HG02938 (cell line): Measurements from ENCODE around the gene DRAM2.
A peak's percentile ranks its signal among the peaks of the same experiment; 100 is the strongest.

Experiments
- ATAC-seq: cut with Tn5 transposase; IDR thresholded peaks from one replicate; pipeline ENCODE4 v1.9.1; 2021; ENCODE audit warnings: mild to moderate bottlenecking, moderate library complexity; ENCODE audit not compliant: unreplicated experiment

The DRAM2 gene

GRCh38 chr1:111139956-111140679 is at the start of gene DRAM2, which contains the start of gene CEPT1:
Gene DRAM2 (minus strand): TSS chr1:111140093. CDS start chr1:111131554, 8,539 bp downstream.
Gene CEPT1 (plus strand): TSS chr1:111140223. CDS start chr1:111147715, 7,492 bp downstream.
- ATAC-seq: peak; percentile 62

DNA sequence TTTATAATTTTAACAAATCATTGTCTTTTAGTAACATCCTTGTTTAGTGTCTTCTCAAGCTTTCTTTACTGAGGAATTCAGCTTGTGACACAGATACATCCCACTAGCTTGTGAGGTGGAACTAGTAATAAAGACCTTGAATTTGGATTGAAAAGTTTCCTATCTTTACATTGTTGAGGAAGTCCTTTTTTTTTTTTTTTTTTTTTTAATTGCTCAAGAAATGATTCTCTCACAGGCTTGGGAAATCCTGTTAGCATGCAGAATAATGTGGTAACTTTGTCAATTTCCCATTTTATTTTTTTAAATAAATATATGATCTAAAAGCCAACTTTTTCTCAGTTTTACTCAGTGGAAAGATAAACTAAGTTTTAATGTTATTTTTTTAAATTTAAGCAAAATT is 44.8 kb upstream of the DRAM2 start:
- ATAC-seq: no peak

DNA sequence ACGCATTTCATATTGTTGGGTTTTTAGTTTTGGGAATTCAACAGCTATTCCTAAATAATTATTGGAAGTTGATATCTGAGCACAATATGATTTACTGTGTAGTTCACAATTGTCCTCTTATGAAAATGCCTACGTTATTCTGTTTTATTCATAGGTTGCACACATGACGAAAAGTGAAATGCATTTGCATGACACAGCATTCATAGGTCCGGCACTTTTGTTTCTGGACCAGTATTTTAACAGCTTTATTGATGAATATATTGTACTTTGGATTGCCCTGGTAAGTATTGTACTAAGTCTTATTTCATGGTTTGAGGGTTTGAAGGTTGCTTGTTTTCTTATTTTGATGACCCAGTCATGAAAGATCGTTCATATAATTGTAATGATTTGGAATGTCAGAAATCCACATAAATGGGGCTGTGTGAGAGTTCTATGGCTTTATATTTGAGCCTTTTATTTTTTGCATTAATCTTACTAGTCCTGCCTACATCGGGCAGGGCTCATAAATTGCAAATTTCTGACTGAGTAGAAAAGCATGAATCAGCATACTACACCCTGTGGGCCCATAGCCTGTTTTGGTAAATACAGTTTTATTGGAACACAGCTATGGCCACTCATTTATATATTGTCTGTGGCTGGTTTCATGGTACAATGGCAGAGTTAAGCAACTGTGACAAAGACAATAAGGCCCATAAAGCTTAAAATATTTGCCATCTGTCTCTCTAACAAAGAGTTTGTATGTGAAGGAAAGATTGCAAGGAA is 43.6 kb upstream of the DRAM2 start:
- ATAC-seq: no peak

- ATAC-seq: no peak
Measured at GRCh38 chr1:111182052-111182451, 42.2 kb upstream of the DRAM2 start.

DNA sequence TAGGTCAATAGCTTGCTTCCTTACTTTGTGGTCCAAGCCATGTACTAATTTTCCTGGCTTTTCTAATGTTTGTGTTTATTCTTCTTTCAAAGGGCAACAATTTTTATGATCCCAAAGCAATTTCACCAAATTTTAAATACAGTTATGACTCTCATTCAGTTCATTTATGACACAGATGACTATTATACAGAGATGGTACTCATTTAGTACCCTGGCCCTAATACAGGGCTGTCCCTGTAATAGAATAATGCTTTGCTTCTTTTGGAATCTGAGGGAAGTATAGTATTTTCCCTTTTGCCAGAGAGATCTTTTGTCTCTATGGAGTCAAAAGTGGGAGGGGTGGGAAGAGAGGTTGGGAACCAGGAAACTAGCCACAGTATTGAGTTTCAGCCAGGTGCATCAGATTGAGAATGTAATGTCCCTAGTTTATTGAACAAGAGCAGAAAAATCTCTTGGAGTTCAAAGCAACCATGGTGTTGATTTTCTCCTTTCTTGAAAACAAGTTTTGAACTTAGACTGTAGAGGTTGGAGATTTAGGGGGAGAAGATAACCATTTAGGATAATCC is 40.2 kb upstream of the DRAM2 start:
- ATAC-seq: no peak

DNA sequence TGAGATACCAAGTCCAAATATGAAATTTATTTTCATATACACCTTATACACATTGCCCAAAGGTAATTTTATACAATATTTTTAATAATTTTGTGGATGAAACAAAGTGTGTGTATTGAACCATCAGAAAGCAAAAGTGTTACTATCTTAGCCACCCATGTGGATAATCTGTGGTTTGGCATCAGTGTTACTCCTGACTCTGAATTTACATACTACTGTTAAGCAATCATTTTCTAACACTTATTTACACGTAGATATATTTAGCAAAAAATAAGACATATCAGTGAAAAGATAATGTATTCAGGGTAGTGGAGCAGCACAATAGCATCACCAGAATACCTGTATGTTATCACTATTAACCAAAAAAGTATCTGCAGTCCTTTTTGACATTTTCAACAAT is 36.8 kb upstream of the DRAM2 start:
- ATAC-seq: peak; percentile 73

GRCh38 chr1:111175349-111175748 is 35.5 kb upstream of the DRAM2 start:
- ATAC-seq: no peak

GRCh38 chr1:111174070-111174469 is 34.2 kb upstream of the DRAM2 start:
- ATAC-seq: no peak

DNA sequence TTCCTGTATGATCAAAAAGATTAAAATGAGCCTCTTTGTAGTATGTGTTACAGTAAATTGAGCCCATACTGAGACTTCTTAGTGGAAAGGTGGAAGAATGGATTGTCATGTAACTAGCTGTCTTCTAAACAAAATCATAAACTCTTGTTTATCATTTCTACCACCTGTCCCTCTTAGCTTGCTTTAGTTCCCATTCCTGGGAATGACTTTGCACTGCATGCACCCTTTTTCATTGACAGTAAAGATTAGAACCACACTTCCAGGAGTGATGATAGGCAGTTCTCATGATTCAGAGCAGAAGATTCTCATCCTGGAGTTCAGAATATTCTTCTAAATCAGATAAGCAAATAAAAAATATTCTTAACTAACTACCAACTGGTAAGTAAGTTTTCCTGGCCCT is 32.6 kb upstream of the DRAM2 start:
- no peak for ATAC-seq

- ATAC-seq: no peak
Measured at GRCh38 chr1:111164151-111164550, 24.3 kb upstream of the DRAM2 start.

- ATAC-seq: no peak
Measured at GRCh38 chr1:111163363-111163762, 23.5 kb upstream of the DRAM2 start.

DNA sequence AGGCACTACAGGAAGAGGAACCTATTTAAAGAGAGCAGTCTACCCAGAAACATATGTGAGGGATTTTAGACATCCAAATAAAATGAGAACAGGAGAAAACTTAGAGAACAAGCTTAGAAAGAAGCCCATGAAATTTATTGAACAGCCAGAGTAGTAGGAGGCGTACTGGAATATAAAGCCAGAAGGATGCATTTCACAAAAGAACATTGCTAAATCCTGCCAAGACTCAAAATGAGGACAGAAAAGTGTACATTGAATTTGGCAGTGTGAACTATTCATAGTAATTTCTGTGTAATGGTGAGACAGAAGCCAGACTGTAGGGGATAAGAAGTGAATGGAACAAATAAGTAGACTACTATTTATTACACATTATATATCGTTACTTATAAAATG is 22.6 kb upstream of the DRAM2 start:
- ATAC-seq: no peak

DNA sequence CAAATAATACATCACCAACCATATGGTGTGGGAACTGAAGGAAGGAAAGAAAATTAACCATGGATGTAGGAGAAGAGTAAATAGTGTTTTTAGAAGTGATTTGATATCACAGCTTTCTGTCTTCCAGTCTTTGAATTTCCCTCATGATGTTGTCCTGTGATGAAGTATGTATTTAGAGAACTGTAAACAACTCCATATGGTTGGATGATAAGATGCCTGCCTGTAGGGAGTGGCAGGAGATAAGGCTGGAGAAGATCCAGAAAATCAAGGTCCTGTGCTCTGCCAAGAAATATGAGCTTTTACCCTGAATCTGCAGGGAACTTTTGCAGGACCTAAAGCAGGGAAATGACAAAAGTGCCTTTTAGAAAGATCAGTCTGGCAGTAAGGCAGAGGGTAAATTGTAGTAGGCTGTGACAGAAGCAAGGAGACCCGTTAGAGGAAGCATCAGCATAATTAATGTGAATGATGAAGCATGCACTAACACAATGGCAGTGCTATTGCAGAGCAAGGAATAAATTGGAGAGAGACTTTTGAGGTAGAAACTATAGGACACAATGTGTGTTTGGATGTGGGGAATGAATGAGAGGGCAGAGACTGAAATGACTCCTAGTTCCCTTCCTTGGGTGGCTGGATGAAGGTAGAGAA is 22.1 kb upstream of the DRAM2 start:
- ATAC-seq: no peak

GRCh38 chr1:111157431-111157830 is 17.5 kb upstream of the DRAM2 start:
- ATAC-seq: no peak

GRCh38 chr1:111154021-111154999 is 14.4 kb upstream of the DRAM2 start:
- no peak for ATAC-seq

DNA sequence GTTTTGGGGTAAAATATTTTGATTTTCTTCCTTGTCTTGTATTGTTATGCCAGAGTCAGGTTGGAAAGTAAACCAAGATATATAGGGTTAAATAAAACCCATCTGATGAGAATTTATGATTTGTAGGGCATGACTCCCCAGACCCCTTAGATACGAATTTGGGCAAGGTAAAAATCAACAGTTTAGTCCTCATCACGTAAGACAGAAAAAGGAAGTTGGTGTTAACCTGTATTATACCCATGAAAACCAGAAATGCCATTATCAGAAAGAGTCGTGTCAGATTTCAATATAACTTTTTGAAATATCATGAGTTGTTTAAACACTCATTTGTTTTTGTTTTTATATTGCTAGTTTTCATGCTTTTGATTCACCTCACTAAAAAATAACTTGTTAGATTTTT is 11.9 kb upstream of the DRAM2 start:
- no peak for ATAC-seq

GRCh38 chr1:111148376-111148881 is 8.5 kb upstream of the DRAM2 start:
- no peak for ATAC-seq

GRCh38 chr1:111147948-111148347 is 8.1 kb upstream of the DRAM2 start:
- ATAC-seq: no peak

DNA sequence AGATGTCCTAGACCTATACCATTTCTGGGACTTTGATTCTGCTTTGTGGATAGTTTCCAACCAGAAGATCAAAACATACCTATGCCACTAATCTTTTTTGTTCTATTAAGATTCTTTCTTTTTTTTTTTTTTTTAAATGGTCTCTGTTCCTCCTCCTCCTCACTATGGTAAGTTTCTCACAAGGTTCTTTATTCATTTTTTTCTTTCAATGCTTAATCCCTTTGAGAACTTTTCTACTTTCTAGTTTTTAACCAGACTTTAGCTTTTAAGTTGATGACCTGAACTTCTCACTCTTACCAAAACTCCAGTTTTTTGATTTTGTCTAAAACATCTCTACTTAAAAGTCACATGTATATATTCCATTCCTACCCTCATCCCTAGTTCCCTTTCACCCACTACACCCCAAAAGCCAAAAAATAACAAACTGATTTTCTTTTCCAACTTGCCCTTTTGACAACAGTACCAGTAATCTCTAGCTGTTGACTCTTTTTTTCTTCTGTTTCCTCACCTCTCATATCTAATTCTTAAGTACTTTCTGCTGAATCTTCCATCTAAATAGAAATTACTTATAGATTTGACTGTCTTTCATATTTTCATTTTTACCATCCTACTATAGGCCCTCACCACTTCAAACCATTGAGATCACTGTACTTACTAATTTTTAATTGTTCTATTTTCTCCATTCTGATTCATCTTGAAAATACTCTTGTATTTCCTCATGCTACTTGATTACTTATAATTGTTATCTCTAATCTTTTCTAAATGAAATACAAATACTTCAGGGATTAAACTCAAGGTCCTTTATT is 6.3 kb upstream of the DRAM2 start:
- ATAC-seq: no peak
